Measurements from ENCODE around the gene MBD2. TPM values are rescaled to one million over a fixed set of nuclear protein-coding genes. Genes with fewer than 3 reads are reported as not detected.

The MBD2 gene
- total and polyA plus RNA-seq, 3 donors from 2014 or later, result 59.1 to 106 (median 66.9) TPM

DNA sequence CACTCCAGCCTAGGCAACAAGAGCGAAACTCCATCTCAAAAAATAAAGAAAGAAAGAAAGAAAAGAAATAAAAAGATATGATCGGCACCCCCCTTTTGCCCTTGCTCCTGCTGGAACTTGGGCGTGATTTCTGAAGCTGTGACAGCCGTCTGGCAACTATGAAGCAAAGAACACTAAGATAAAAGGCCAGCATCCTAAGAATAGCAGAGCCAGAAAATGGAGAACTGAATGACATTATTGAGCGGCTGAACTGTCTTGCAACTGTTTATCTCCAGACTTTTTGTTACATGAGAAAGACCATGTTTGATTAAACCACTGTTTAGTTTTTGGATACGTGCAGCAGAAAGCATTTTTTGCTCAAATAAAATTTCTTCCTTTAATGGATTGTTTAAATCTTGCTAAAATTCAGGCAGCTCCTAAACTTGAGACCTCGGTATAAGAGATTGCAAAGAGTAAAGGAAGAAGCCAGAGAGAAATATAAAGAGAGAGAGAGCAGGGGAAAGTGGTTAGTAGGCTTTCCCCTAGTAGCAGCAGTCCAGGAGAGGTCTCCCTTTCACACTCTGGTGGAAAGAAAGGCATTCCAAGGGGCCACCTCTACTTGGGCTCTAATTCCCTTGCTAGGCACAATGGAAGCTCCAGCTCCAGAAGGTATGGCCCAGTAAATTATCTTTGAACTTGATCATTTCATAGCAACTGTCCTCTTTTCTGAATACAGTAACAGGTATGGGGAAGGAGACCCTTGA, 8.2 kb upstream of the MBD2 start:
- TF ChIP-seq, protein P1, sequence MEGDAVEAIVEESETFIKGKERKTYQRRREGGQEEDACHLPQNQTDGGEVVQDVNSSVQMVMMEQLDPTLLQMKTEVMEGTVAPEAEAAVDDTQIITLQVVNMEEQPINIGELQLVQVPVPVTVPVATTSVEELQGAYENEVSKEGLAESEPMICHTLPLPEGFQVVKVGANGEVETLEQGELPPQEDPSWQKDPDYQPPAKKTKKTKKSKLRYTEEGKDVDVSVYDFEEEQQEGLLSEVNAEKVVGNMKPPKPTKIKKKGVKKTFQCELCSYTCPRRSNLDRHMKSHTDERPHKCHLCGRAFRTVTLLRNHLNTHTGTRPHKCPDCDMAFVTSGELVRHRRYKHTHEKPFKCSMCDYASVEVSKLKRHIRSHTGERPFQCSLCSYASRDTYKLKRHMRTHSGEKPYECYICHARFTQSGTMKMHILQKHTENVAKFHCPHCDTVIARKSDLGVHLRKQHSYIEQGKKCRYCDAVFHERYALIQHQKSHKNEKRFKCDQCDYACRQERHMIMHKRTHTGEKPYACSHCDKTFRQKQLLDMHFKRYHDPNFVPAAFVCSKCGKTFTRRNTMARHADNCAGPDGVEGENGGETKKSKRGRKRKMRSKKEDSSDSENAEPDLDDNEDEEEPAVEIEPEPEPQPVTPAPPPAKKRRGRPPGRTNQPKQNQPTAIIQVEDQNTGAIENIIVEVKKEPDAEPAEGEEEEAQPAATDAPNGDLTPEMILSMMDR (IDR thresholded peaks at IDR 0.05), result no peak
- no peak for TF ChIP-seq POLR2A (IDR thresholded peaks at IDR 0.05)
- Histone ChIP-seq H3K27me3 (no peaks in the 10 kb centered on the region), H3K9me3 (no peaks in the 10 kb centered on the region), H3K4me3 (no peak overlapping the region), H3K36me3 (ENCODE audit: low read depth, missing control alignments) (no peaks in the 10 kb centered on the region), H3K27ac (peak overlapping the region; percentile 72 to 83), H3K4me1 (peaks cover 4% of the 10 kb centered on the region)
- WGBS, 2 donors, result 62 to 63% methylated on average over 7 of the region's 7 CpGs
- intact Hi-C loops (cut with DNase I; ENCODE audit: low total_unique reads), result no loop called here
- peak; percentile 83 for DNase-seq

GRCh38 chr18:54229421-54230059, 5.1 kb upstream of the MBD2 start:
- WGBS, 2 donors, result 71 to 73% methylated on average over 7 of the region's 7 CpGs
- intact Hi-C loops (cut with DNase I; ENCODE audit: low total_unique reads), result no loop called here

DNA sequence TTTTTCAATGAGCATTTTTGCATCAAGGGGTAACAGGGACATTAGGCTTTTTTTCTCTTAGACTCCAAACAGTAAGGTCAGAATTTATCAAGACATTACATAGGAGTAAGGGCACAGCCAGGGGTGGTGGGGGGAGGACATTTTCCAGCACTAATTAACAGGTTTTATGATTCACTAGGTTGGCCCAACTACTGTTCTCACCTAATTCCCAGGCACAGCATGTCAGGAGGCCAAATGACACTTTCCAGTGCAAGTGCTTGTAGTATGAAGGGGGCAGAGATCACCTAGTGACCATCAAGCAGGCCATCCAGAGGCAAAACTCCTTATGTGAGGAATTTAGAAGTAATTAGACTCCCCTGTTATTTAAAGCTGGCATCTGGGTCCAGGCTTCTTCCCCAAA, 3.9 kb upstream of the MBD2 start:
- Histone ChIP-seq H3K4me3 (no peak overlapping the region), H3K36me3 (ENCODE audit: low read depth, missing control alignments) (no peaks in the 10 kb centered on the region), H3K27me3 (no peaks in the 10 kb centered on the region), H3K4me1 (peaks cover 5% of the 10 kb centered on the region), H3K9me3 (no peaks in the 10 kb centered on the region), H3K27ac (no peak overlapping the region)
- TF ChIP-seq, protein P1 (IDR thresholded peaks at IDR 0.05), result no peak
- no peak for TF ChIP-seq POLR2A (IDR thresholded peaks at IDR 0.05)
- DNase-seq, result no peak
- intact Hi-C loops (cut with DNase I; ENCODE audit: low total_unique reads), result no loop called here

More at GRCh38 chr18:54229421-54230059, 5.1 kb upstream of the MBD2 start:
- Histone ChIP-seq H3K4me1 (peaks cover 5% of the 10 kb centered on the region), H3K27me3 (no peaks in the 10 kb centered on the region), H3K36me3 (ENCODE audit: low read depth, missing control alignments) (no peaks in the 10 kb centered on the region), H3K9me3 (no peaks in the 10 kb centered on the region), H3K27ac (peak overlapping the region in 1 of 2 donors; percentile 16), H3K4me3 (no peak overlapping the region)
- TF ChIP-seq, protein P1 (IDR thresholded peaks at IDR 0.05), result no peak
- no peak for TF ChIP-seq POLR2A (IDR thresholded peaks at IDR 0.05)
- no peak for DNase-seq

GRCh38 chr18:54223568-54224241, 764 bp downstream of the MBD2 start:
- H3K27me3 ChIP-seq, result no peaks in the 10 kb centered on the region
- H3K9me3 ChIP-seq, result no peaks in the 10 kb centered on the region
- DNase-seq, result peak; percentile 79
- TF ChIP-seq, protein P1 (IDR thresholded peaks at IDR 0.05), result no peak
- no peak for TF ChIP-seq POLR2A (IDR thresholded peaks at IDR 0.05)
- no peaks in the 10 kb centered on the region for H3K36me3 ChIP-seq (ENCODE audit: low read depth, missing control alignments)
- intact Hi-C loops (cut with DNase I; ENCODE audit: low total_unique reads), result no loop called here
- H3K27ac ChIP-seq, result peak overlapping the region; percentile 88 to 91
- WGBS, 2 donors, result 0 to 1% methylated on average over 12 to 22 of the region's 39 CpGs
- peak overlapping the region; percentile 72 to 78 for H3K4me3 ChIP-seq
- H3K4me1 ChIP-seq, result peaks cover 19% of the 10 kb centered on the region
